ENCODE results near the gene CISH. TPM values are rescaled to one million over a fixed set of nuclear protein-coding genes. Genes with fewer than 3 reads are reported as not detected.

The CISH gene
- total RNA-seq, 1 donor from 2014 or later = 13.2 TPM

DNA sequence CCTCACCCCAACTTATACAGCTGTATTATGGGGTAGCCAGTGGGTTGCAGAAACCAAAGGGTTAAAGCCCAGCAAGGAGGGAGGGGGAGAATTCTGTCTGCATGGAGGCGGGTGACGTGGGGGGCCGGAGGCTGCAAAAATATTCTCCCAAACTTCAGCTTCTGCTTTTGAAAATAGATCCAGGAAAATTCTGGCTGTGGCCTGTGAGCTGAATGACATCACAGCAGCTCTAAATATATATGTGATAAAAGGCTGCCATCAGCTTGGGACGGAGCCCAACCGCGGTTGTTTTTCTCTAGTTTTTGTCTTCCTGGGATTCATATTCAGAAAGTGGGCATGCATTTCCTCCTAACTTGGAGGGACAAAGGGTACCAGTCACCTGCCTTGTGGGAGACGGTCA lies 33.0 kb upstream of the CISH start:
- intact Hi-C loops (cut with DNase I) = no loop called here
- ATAC-seq (no peak), DNase-seq (ENCODE audit: missing footprints) (no peak)

GRCh38 chr3:50642382-50642781 lies 30.8 kb upstream of the CISH start:
- no peak for DNase-seq (ENCODE audit: missing footprints)
- ATAC-seq = no peak
- intact Hi-C loops (cut with DNase I) = no loop called here

- DNase-seq (ENCODE audit: missing footprints) (no peak), ATAC-seq (peak; percentile 29)
- intact Hi-C loops (cut with DNase I) = no loop called here
Observed at GRCh38 chr3:50639055-50639494, 27.5 kb upstream of the CISH start.

DNA sequence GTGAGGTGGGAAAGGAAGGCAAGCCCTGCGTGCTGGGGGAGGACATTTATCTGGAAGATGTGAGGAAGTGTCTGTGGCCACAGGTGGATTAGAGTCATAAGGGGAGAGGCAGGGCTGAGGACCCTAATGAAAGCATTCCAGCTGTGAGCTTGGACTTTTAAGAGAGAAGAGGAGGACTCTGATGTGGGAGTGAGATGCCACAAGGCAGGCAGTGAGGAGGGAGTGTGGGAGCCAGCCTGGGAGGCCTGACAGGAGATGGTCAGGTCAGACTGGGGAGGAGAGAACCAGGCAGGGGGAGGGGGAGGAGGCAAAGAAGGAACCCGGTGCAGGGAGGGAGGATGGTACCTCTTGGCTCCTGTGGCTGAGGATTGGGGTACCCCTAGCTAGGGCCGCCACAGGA lies 26.4 kb upstream of the CISH start:
- peak; percentile 23 for ATAC-seq

DNA sequence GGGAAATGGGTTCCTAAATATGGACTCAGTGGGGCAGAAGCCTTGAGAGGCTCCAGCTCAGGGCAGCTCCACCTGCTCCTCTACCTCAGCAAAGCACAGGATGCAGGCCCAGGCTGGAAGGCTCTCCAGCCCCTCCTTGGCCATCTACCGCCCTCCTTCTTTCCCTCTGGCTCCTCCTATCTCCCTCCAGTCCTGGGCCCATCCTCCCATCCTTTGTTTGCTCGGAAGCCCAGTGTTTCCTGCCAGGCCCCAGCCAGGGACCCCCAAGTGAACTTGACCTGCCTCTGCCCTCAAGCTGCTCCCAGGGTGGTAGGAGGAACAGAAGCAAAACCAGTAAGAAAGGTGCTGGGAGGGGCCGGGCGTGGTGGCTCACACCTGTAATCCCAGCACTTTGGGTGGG lies 25.4 kb upstream of the CISH start:
- intact Hi-C loops (cut with DNase I) = no loop called here
- ATAC-seq = no peak
- DNase-seq (ENCODE audit: missing footprints) = no peak

More for the DNA sequence above, 26.4 kb upstream of the CISH start:
- intact Hi-C loops (cut with DNase I) = no loop called here
- DNase-seq (ENCODE audit: missing footprints) = no peak

DNA sequence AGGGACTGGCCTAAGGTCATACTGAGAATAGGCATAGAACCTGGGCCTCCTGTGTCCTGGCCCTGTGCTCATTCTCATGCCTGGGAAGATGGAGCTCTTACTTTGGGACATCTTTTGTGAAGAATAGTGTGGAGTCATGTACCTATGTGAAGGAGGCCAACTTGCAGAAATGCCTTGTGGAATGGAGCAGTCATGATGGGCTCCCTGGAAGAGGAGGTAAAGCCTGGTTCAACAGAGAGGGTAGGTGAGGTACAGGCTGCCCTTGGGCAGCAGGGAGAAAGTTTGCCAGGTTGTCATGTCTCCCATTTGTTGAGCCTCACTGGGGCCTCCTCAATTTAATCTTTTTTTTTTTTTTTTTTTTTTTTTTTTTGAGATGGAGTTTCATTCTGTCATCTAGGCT lies 23.5 kb upstream of the CISH start:
- DNase-seq (ENCODE audit: missing footprints) (no peak), ATAC-seq (no peak)
- intact Hi-C loops (cut with DNase I) = no loop called here

DNA sequence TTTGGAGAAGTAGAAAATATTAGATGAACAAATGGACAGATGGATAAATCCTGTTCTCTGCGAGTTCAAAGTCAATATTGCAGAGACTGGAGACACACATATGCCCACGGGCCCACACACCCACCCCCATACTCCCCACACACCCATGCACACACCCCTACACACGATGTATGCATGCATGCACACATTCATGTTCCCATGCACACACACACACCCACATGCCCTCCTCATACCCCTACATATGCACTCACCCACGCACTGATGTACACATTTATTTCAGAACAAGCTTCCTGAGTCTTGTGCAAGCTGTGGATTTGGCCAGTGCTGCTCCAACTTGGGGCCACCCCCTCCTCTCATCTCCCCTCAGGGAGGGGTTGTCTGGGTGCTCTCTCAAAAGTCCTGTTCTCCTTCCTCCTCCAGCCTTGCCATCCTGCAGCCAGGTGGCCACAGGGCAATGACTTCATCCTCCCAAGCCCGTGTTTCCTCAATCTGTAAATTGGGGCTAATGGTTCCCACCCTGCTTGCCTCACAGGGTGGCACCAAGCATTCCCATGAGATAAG lies 21.7 kb upstream of the CISH start:
- intact Hi-C loops (cut with DNase I) = no loop called here
- DNase-seq (ENCODE audit: missing footprints) (no peak), ATAC-seq (no peak)

GRCh38 chr3:50632450-50632849 lies 20.9 kb upstream of the CISH start:
- ATAC-seq = no peak
- DNase-seq (ENCODE audit: missing footprints) = no peak
- intact Hi-C loops (cut with DNase I) = no loop called here

DNA sequence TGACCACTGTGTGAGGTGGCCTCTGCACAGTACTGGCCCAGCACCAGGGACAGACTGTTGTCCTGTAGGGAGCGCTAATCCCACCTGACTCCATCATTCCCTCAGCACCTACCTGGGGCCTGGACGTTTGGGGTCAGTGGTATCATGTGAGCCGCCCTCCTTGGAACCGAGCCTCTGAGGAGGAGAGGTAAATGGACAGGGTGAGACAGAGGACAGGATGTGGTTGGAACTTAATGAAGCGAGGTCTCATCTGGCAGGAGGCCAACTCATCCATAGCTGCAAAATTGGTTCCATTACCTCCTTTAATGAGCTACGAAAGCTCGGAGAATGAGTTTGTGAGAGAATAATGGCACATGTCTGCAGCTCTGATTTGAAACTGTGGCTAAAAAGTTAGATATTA lies 19.3 kb upstream of the CISH start:
- intact Hi-C loops (cut with DNase I) = no loop called here
- no peak for DNase-seq (ENCODE audit: missing footprints)
- no peak for ATAC-seq

GRCh38 chr3:50630394-50630793 lies 18.8 kb upstream of the CISH start:
- ATAC-seq = no peak
- intact Hi-C loops (cut with DNase I) = no loop called here
- no peak for DNase-seq (ENCODE audit: missing footprints)

GRCh38 chr3:50628601-50629000 lies 17.0 kb upstream of the CISH start:
- ATAC-seq (no peak), DNase-seq (ENCODE audit: missing footprints) (peak; percentile 34)
- intact Hi-C loops (cut with DNase I) = no loop called here

GRCh38 chr3:50627407-50628051 lies 16.0 kb upstream of the CISH start:
- intact Hi-C loops (cut with DNase I) = no loop called here
- DNase-seq (ENCODE audit: missing footprints) (no peak), ATAC-seq (peak; percentile 81)

- intact Hi-C loops (cut with DNase I) = no loop called here
- DNase-seq (ENCODE audit: missing footprints) (no peak), ATAC-seq (no peak)
Observed at GRCh38 chr3:50626401-50626800, 14.8 kb upstream of the CISH start.

- intact Hi-C loops (cut with DNase I) = loop anchor here (1.0 kb wide), 1 partner anchor 24 kb away; no protein-coding TSS in a partner anchor
- ATAC-seq = no peak
Observed at GRCh38 chr3:50625231-50626182, 13.9 kb upstream of the CISH start.

DNA sequence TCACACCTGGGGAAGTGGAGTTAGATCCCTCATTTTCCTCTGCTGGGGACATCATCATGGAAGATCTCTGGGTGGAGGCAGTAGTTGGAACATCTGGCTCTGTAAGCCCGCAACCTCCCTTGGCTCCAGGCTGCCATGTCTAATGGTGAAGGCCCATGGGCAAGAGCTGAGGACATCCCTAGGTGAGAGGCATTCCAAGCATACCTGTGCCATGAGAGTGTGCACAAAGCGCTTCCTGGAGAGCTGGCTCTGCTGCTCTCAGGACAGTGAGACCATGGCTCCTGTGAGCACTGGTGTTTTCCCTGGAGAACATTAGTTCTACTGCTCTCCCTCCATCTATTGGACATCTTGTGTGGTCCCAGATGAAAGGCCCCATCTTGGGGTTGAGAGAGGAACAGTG lies 13.1 kb upstream of the CISH start:
- intact Hi-C loops (cut with DNase I) = loop anchor here (1.0 kb wide), 1 partner anchor 25 kb away; no protein-coding TSS in a partner anchor
- no peak for ATAC-seq

More at GRCh38 chr3:50625231-50626182, 13.9 kb upstream of the CISH start:
- no peak for DNase-seq (ENCODE audit: missing footprints)

DNA sequence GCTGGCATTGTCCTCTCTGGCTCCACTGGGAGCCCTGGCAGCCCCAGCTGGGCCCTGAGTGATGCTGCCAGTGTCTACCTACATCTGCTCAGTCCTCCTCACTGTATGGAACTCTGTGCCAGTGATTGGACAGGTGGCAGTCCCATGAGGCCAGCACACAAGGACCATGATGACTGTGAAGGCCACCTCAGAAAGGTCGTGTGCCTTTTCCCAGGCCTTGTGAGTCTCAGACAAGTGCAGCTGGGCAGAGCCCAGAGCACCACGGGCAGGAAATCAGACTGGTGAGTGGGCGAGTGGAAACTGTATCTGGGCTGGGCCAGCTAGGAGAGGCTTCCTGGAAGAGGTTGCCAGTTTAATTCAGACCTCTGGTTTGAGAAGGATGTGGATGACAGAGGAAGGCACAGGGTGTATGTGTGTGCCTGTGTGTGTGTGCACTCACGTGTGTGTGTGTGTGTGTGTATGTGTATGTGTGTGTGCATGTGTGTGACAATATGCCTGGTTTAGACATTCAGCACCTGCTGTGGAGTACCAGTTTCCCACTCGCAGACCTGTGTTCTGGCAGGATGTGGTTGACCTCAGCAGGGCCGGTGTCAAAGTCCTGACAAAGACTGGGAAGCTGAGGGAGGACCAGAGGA lies 12.4 kb upstream of the CISH start:
- DNase-seq (ENCODE audit: missing footprints) (no peak), ATAC-seq (no peak)
- intact Hi-C loops (cut with DNase I) = no loop called here

More for the DNA sequence above, 13.1 kb upstream of the CISH start:
- no peak for DNase-seq (ENCODE audit: missing footprints)

- ATAC-seq (no peak), DNase-seq (ENCODE audit: missing footprints) (no peak)
- intact Hi-C loops (cut with DNase I) = no loop called here
Observed at GRCh38 chr3:50622881-50623280, 11.3 kb upstream of the CISH start.

DNA sequence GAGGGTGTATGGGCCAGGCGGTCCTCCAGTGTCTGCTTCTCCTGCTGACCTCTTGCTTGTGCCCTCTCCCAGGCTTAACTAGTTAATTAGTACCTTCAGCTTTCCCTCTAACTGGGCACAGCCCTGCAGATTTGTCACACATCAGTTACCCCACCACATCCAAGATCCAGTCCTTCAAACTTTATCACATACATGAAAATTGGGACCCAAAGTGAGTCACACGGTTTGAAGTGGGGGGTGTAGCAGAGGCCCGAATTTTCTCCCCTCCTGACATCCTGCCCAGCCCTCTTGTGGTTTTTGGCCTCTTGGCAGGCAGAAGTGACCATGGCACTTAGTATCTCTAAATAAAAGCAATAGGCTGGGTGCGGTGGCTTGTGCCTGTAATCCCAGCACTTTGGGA lies 9.2 kb upstream of the CISH start:
- intact Hi-C loops (cut with DNase I) = no loop called here
- ATAC-seq (no peak), DNase-seq (ENCODE audit: missing footprints) (peak; percentile 21)

DNA sequence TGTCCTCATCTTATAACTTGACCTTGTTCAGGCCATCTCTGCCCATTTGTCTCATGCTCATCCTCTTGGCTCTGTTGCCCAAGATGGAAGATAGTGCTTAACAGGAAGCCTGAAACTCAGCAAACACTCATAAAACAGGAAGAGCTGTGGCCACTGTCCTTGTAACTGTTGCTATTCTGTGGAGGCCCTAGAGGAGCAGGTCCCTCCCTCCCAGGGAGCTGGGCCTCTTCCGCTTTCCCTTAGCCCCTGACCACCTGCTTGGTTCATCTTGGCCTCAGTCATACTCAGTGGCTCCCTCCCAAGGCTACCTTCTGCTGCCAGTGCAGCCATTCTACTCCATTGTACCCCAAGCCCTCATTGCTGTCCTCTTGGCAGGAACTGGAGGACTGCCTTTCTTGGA lies 8.8 kb upstream of the CISH start:
- intact Hi-C loops (cut with DNase I) = no loop called here
- ATAC-seq = no peak
- peak; percentile 68 for DNase-seq (ENCODE audit: missing footprints)

Data from Right ventricle myocardium inferior (tissue), 1 donor.